MM.1S (cell line): ENCODE data around the gene TMEM219.

ENCODE experiments used
- DNase-seq: peaks from one replicate; pipeline ENCODE4 v3.0.0-alpha.2; 2015
- H2AFZ ChIP-seq: fragments of 300-600 bp; sonication (generic); 2 replicates; pipeline ENCODE4 v1.6.0; 2016; ENCODE audit warnings: antibody characterized with exemption, low read length
- H3F3A ChIP-seq: fragments of 300-600 bp; sonication (generic); 2 replicates; pipeline ENCODE4 v1.6.1; 2016; ENCODE audit warnings: mild to moderate bottlenecking, antibody characterized with exemption, low read length, moderate library complexity, mixed read lengths; ENCODE audit not compliant: insufficient read depth
- H3K27ac ChIP-seq: fragments of 300-600 bp; sonication (generic); 2 replicates; pipeline ENCODE4 v1.5.1; 2016; ENCODE audit warnings: mild to moderate bottlenecking, low read length
- H3K27me3 ChIP-seq: fragments of 300-600 bp; sonication (generic); replicated peaks from 2 replicates; pipeline ENCODE4 v1.6.0; 2016; ENCODE audit warnings: low read length; ENCODE audit not compliant: insufficient read depth
- H3K36me3 ChIP-seq: fragments of 300-600 bp; sonication (generic); replicated peaks from 2 replicates; pipeline ENCODE4 v1.6.1; 2016; ENCODE audit warnings: mild to moderate bottlenecking, low read length, mixed read lengths; ENCODE audit not compliant: insufficient read depth
- H3K4me1 ChIP-seq: fragments of 300-600 bp; sonication (generic); 2 replicates; pipeline ENCODE4 v1.6.1; 2016; ENCODE audit warnings: low read length, mixed read lengths
- H3K4me2 ChIP-seq: fragments of 300-600 bp; sonication (generic); 2 replicates; pipeline ENCODE4 v1.6.0; 2016; ENCODE audit warnings: low read depth, low read length
- H3K4me3 ChIP-seq: fragments of 300-600 bp; sonication (generic); 2 replicates; pipeline ENCODE4 v1.5.1; 2016; ENCODE audit warnings: low read length, mixed read lengths
- H3K79me2 ChIP-seq: fragments of 300-600 bp; sonication (generic); 2 replicates; pipeline ENCODE4 v1.6.1; 2016; ENCODE audit warnings: mixed run types, low read length, mixed read lengths
- H3K9ac ChIP-seq: fragments of 300-600 bp; sonication (generic); 2 replicates; pipeline ENCODE4 v1.6.1; 2016; ENCODE audit warnings: low read length, mixed read lengths
- H3K9me2 ChIP-seq: fragments of 300-600 bp; sonication (generic); replicated peaks from 2 replicates; pipeline ENCODE4 v1.6.1; 2016; ENCODE audit warnings: mild to moderate bottlenecking, low read length, mixed read lengths; ENCODE audit not compliant: insufficient read depth
- H3K9me3 ChIP-seq: fragments of 300-600 bp; sonication (generic); replicated peaks from 2 replicates; pipeline ENCODE4 v1.6.1; 2016; ENCODE audit warnings: mild to moderate bottlenecking, low read length, mixed read lengths; ENCODE audit not compliant: insufficient read depth
- H4K20me1 ChIP-seq: fragments of 300-600 bp; sonication (generic); 2 replicates; pipeline ENCODE4 v1.6.1; 2016; ENCODE audit warnings: mild to moderate bottlenecking, low read length, moderate library complexity, mixed read lengths; ENCODE audit not compliant: insufficient read depth
- EZH2 ChIP-seq: fragments of 300-600 bp; sonication (generic); optimal IDR thresholded peaks from 2 replicates; pipeline ENCODE3; 2017; ENCODE audit warnings: low read depth, mild to moderate bottlenecking, antibody characterized with exemption, low read length, mixed read lengths
- EZH2phosphoT487 ChIP-seq: fragments of 300-600 bp; sonication (generic); IDR thresholded peaks from 2 replicates; pipeline ENCODE4 v1.6.1; 2018; ENCODE audit warnings: antibody characterized with exemption, low read length
- TF ChIP-seq, protein P1 (sequence below): fragments of 300-600 bp; sonication (generic); IDR thresholded peaks from 2 replicates; pipeline ENCODE4 v1.5.1; 2016; ENCODE audit warnings: antibody characterized with exemption, low read length, mixed read lengths

TMEM219 gene

DNA sequence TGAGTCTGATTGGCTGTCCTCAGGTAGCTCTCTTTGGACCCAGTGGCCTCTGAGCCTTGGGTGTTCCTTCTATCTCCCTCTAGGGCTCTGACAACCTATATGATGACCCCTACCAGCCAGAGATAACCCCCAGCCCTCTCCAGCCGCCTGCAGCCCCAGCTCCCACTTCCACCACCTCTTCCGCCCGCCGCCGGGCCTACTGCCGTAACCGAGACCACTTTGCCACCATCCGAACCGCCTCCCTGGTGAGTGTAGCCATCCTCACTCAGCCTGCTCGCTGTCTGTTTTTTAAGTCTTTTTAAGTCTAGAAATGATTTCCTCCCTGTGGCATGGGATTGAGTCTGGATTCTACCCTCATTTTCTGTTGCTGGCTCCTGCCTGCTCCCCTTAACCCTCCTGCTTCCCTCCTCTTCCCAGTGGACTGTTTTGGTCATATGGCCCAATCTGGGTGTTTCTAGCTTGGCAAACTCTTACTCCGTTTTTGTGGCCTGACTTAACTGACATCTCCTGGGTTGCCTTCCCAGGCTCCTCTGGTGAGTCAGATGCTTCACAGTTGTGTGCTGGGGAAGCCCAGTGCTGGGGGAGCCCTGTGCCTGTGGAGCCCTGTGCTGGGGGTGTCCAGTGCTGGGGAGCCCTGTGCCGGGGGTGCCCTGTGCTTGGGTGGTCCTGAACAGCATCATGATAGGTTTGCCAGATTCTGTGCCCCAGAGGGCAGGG lies 21.7 kb downstream of the TMEM219 start:
- H3K9ac ChIP-seq, result no peak overlapping the region
- H3K36me3 ChIP-seq, result peaks cover 10% of the 10 kb centered on the region; the same call in 1 of the 2 replicates
- H4K20me1 ChIP-seq, result no peaks in the 10 kb centered on the region

DNA sequence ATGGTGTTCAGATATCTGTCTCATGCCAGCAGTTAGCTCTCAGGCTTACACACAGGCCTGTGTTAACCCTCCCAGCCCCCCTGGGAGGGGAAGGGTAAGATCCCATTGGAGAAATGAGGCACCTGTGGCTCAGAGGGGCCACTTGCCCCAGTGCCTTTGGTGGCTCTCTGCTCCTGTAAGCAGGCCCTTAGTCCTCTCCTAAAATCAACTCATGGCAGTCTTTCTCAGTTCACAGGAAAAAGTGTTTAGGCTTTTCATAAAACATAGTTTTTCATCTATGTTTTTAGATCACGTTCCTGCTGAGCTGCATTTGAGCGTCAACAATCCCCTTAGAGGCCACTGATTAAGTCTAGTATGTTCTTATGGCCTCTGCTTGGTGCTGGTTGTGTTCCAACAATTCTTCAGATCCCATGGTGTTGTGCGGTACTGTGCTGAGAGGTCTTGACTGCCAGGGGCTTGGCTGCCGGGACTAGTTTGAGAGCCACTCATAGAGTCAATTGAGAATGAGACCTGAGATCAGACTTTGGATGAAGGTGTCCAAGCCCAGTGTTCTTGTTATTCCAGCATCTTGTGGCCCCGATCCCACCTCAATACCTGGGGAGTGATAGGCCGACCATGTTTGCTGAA lies 22.4 kb downstream of the TMEM219 start:
- H3F3A ChIP-seq, result peaks cover 3% of the 10 kb centered on the region; the same call in 1 of the 2 replicates
- H3K79me2 ChIP-seq, result no peaks in the 10 kb centered on the region
- H3K27me3 ChIP-seq, result no peaks in the 10 kb centered on the region
- no peaks in the 10 kb centered on the region for H4K20me1 ChIP-seq
- no peak overlapping the region for H2AFZ ChIP-seq
- H3K36me3 ChIP-seq, result peaks cover 10% of the 10 kb centered on the region; the same call in 1 of the 2 replicates
- no peaks in the 10 kb centered on the region for H3K9me2 ChIP-seq
- no peak overlapping the region for H3K9ac ChIP-seq
- no peak overlapping the region for H3K27ac ChIP-seq
- H3K4me2 ChIP-seq, result no peak overlapping the region
- H3K4me3 ChIP-seq, result no peak overlapping the region
- DNase-seq, result no peak
- TF ChIP-seq, protein P1, sequence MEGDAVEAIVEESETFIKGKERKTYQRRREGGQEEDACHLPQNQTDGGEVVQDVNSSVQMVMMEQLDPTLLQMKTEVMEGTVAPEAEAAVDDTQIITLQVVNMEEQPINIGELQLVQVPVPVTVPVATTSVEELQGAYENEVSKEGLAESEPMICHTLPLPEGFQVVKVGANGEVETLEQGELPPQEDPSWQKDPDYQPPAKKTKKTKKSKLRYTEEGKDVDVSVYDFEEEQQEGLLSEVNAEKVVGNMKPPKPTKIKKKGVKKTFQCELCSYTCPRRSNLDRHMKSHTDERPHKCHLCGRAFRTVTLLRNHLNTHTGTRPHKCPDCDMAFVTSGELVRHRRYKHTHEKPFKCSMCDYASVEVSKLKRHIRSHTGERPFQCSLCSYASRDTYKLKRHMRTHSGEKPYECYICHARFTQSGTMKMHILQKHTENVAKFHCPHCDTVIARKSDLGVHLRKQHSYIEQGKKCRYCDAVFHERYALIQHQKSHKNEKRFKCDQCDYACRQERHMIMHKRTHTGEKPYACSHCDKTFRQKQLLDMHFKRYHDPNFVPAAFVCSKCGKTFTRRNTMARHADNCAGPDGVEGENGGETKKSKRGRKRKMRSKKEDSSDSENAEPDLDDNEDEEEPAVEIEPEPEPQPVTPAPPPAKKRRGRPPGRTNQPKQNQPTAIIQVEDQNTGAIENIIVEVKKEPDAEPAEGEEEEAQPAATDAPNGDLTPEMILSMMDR, result no peak
- TF ChIP-seq EZH2 (no peak), EZH2phosphoT487 (no peak)
- no peaks in the 10 kb centered on the region for H3K4me1 ChIP-seq
- H3K9me3 ChIP-seq, result no peaks in the 10 kb centered on the region

More for the DNA sequence above, 21.7 kb downstream of the TMEM219 start:
- Histone ChIP-seq H3K9me2 (no peaks in the 10 kb centered on the region), H3K4me1 (no peaks in the 10 kb centered on the region), H3K4me3 (no peak overlapping the region), H2AFZ (no peak overlapping the region), H3K27ac (no peak overlapping the region), H3K27me3 (no peaks in the 10 kb centered on the region), H3K4me2 (no peak overlapping the region), H3K79me2 (no peaks in the 10 kb centered on the region), H3K9me3 (no peaks in the 10 kb centered on the region), H3F3A (no peaks in the 10 kb centered on the region)
- TF ChIP-seq EZH2 (no peak), EZH2phosphoT487 (no peak)
- no peak for DNase-seq

DNA sequence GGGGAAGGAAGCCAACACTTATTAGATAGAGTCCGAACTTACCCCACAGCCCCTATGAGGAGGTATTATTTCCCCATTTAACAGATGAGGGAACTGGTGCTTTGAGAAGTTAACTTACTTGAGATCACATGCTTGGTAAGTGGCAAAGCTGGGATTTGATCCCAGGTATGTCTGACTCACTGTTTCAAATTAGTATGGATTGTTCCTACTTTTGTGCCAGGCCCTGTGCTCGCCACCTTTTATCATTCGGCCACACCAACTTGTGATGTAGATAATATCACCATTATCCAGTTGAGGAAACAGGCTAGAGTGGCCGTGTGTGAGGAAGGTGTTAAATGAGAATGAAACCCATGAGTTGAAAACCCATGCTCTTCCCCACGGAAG lies 22.9 kb downstream of the TMEM219 start:
- Histone ChIP-seq H3F3A (peaks cover 8% of the 10 kb centered on the region; the same call in 1 of the 2 replicates), H3K9ac (no peak overlapping the region), H4K20me1 (no peaks in the 10 kb centered on the region), H3K79me2 (no peaks in the 10 kb centered on the region), H3K27me3 (no peaks in the 10 kb centered on the region), H3K4me3 (no peak overlapping the region), H3K4me2 (no peak overlapping the region), H3K36me3 (peaks cover 10% of the 10 kb centered on the region; the same call in 1 of the 2 replicates), H3K4me1 (no peaks in the 10 kb centered on the region), H3K9me2 (no peaks in the 10 kb centered on the region), H3K9me3 (no peaks in the 10 kb centered on the region), H3K27ac (no peak overlapping the region), H2AFZ (no peak overlapping the region)
- TF ChIP-seq, protein P1, result no peak
- no peak for TF ChIP-seq EZH2phosphoT487
- TF ChIP-seq EZH2, result no peak
- no peak for DNase-seq
